Retinal pigment epithelial cell (primary cell): ENCODE data around the gene GPR45.
A peak's percentile ranks its signal among the peaks of the same experiment; 100 is the strongest.

ENCODE experiments used
- DNase-seq: peaks from one replicate; pipeline ENCODE4 v3.0.0-alpha.2; 2010; ENCODE audit warnings: low read depth
- H3K4me3 ChIP-seq: 2 replicates; pipeline ENCODE4 v1.5.1; 2011; ENCODE audit warnings: mild to moderate bottlenecking, low read length, control low read depth, moderate library complexity
- CTCF ChIP-seq: conservative IDR thresholded peaks from 2 replicates; pipeline ENCODE4 v1.5.1; 2011; ENCODE audit warnings: low read depth, low read length, control low read depth, inconsistent platforms

GPR45 gene

DNA sequence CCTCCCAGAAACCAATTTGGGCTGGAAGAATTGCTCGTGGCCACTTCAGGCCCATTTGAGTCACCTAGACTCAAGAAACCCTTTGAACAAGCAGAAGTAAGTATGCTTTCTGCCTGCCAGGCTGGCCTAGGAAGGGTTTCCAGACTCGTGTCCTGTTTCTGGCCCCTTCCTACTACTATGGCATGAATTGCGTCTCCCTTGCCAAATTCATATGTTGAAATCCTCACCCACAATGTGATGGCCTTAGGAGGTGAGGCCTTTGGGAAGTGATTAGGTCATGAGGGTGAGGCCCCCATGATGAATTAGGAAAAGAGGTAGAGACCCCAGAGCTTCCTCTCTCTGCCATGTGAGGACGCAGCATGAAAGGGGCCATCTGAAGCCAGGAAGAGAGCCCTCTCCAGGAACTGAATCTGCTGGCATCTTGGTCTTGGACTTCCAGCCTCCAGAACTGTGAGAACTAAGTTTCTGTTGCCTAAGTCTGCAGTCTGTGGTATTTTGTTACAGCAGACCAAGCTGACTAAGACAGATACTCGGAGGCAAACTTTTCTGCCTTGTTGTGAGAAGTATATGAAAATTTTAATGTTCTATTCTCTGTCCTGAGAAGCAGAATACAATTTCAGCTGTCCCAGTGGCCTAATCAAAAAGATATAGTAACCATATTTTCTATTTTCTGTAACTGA, 13.1 kb downstream of the GPR45 start:
- no peak overlapping the region for H3K4me3 ChIP-seq
- no peak for TF ChIP-seq CTCF
- no peak for DNase-seq

- TF ChIP-seq CTCF, result no peak
- H3K4me3 ChIP-seq, result no peak overlapping the region
- no peak for DNase-seq
Observed at GRCh38 chr2:105255979-105256378, 14.4 kb downstream of the GPR45 start.

- no peak for DNase-seq
- no peak for TF ChIP-seq CTCF
- no peak overlapping the region for H3K4me3 ChIP-seq
Observed at GRCh38 chr2:105256431-105257047, 15.0 kb downstream of the GPR45 start.

DNA sequence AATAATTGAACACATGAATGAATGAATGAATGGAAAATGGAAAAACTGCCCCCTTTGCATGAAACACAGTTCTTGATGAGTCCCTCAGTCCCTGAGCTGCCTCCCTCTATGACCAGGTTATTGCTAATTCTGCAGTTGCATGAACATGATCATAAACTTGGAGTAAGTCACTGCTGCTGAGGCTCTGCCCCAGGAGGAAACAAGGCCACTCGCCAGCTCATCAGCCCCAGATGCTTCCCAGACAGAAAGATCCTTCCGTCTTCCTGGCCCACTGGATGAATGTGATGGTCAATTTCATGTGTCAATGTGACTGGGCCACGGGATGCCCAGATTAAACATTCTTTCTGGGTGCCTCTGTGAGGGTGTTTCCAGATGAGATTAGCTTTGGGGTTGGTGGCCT, 16.4 kb downstream of the GPR45 start:
- H3K4me3 ChIP-seq, result no peak overlapping the region
- no peak for TF ChIP-seq CTCF
- DNase-seq, result no peak

- no peak overlapping the region for H3K4me3 ChIP-seq
- TF ChIP-seq CTCF, result no peak
- DNase-seq, result no peak
Observed at GRCh38 chr2:105258835-105259350, 17.4 kb downstream of the GPR45 start.

DNA sequence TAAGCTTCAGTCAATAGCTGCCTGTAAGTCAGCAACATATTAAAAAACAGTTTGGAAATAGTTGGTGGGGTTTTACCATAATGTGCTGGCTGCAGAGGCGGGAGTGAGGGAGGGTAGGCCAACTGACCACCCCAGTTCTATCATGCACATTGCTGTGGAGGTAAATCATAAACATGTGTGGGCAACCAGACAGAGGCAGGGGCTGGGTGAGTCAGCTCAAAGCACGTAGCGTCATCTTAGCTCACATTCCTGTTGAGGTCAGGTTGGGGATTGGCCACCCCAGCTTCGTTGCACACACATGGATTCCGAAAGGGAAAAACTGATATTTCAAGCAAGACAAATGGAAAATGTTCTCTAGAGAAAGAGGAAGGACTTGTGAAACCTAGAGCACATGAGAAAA, 19.5 kb downstream of the GPR45 start:
- no peak overlapping the region for H3K4me3 ChIP-seq
- no peak for TF ChIP-seq CTCF
- DNase-seq, result peak; percentile 79

DNA sequence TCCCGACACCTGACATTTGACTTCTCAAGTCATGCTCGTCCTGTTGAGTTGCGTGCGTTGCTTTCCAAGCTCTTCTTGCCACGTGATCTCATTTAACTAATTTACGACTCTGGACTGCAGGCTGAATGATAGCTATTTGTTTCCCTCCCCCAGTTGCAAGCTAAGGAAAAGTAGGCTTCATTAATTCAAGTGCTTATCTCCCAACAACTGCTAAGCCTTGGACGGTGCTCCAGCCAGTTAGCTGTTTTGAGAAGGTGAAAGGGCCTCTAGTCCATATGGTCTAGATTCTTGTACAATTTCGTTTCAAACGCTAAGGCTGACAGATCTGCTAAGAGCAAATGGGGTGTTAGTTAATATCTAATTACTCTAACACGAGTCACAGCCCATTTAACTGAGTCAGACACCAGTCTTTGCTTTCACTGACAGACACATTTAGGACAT, 21.1 kb downstream of the GPR45 start:
- TF ChIP-seq CTCF, result no peak
- H3K4me3 ChIP-seq, result no peak overlapping the region
- DNase-seq, result no peak
